ENCODE results near the gene GLRA2. TPM values are rescaled to one million over a fixed set of nuclear protein-coding genes. Genes with fewer than 3 reads are reported as not detected.

Gene GLRA2
- total and polyA plus RNA-seq, 2 of the 13 experiments (the other 11 are each of a cell fraction or from before 2014, with no cell fraction given), result not detected

DNA sequence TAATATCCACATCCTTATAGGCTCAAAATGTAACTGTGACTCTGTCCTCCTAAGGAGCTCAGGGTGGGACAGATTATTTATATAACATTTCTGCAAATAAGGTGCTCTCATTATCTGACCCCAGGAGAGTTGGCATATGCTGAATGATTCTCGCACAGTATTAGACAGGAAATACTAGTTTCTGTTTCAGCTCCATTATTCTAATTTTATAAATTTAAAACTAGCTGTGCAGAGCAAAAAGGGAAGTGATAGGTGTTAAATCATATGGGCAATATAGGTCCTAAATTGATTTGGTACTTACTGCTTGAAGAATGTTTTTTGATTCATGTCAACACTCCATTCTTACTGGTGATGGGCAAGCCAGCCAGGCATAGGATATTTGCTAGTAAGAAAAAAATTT, 141.5 kb downstream of the GLRA2 start (continued):
- TF ChIP-seq, protein P1, sequence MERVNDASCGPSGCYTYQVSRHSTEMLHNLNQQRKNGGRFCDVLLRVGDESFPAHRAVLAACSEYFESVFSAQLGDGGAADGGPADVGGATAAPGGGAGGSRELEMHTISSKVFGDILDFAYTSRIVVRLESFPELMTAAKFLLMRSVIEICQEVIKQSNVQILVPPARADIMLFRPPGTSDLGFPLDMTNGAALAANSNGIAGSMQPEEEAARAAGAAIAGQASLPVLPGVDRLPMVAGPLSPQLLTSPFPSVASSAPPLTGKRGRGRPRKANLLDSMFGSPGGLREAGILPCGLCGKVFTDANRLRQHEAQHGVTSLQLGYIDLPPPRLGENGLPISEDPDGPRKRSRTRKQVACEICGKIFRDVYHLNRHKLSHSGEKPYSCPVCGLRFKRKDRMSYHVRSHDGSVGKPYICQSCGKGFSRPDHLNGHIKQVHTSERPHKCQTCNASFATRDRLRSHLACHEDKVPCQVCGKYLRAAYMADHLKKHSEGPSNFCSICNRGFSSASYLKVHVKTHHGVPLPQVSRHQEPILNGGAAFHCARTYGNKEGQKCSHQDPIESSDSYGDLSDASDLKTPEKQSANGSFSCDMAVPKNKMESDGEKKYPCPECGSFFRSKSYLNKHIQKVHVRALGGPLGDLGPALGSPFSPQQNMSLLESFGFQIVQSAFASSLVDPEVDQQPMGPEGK (CRISPR knock-in tag; IDR thresholded peaks at IDR 0.05), result no peak
- TF ChIP-seq ADNP (CRISPR knock-in tag; IDR thresholded peaks at IDR 0.05), result no peak
- TF ChIP-seq CREB3 (CRISPR knock-in tag; IDR thresholded peaks at IDR 0.05), result no peak
- no peak for TF ChIP-seq ZXDC (CRISPR knock-in tag; IDR thresholded peaks at IDR 0.05)
- no peak for TF ChIP-seq ZFP36 (IDR thresholded peaks at IDR 0.05; ENCODE audit: borderline replicate concordance, low read depth, low read length, partially characterized antibody)
- no peak for TF ChIP-seq ZIK1 (CRISPR knock-in tag; IDR thresholded peaks at IDR 0.05; ENCODE audit: borderline replicate concordance, low read depth)

GRCh38 chrX:14672611-14673172, 143.4 kb downstream of the GLRA2 start:
- no peak overlapping the region for H2AFZ ChIP-seq (ENCODE audit: low read length)
- ChIA-PET POLR2A (no interaction called here), CTCF (ENCODE audit: low intra/inter-chr PET ratio, low total read pairs) (no interaction called here)
- no peaks in the 10 kb centered on the region for H3K36me3 ChIP-seq (replicated peaks in 1 of 2; ENCODE audit: control insufficient read depth in 1 of 2, insufficient read depth in 2 of 2, low read length in 2 of 2)
- no peak overlapping the region for H3K27ac ChIP-seq (ENCODE audit: extremely low read length, insufficient read depth, low read length)
- no peak overlapping the region for H3K9ac ChIP-seq (ENCODE audit: insufficient read depth, low read depth, low read length)
- H3K9me3 ChIP-seq (ENCODE audit: low read length), result no peaks in the 10 kb centered on the region
- H3K79me2 ChIP-seq (ENCODE audit: insufficient read depth, low read length), result no peaks in the 10 kb centered on the region
- no peak overlapping the region for H3K4me2 ChIP-seq (ENCODE audit: low read depth, low read length)
- in situ Hi-C loops (cut with HindIII; ENCODE audit: extremely low pct_ligation_motif_present, low pct_unique_long_range_greater_than_20kb) (no loop called here), intact Hi-C loops (cut with micrococcal nuclease; ENCODE audit: unreplicated experiment) (no loop called here)
- DNase-seq (ENCODE audit: low spot score) (no peak), ATAC-seq (no peak), FAIRE-seq (no peak)
- H4K20me1 ChIP-seq (ENCODE audit: insufficient read depth, low read length), result no peaks in the 10 kb centered on the region
- no peaks in the 10 kb centered on the region for H3K4me1 ChIP-seq (ENCODE audit: insufficient read depth, low read length)
- no peaks in the 10 kb centered on the region for H3K27me3 ChIP-seq (ENCODE audit: control insufficient read depth in 1 of 2, insufficient read depth in 2 of 2, low read length in 2 of 2)
- 67% methylated on average over 3 of the region's 5 CpGs for WGBS (ENCODE audit: low lambda C conversion rate)
- no peak overlapping the region for H3K4me3 ChIP-seq (replicated peaks in 1 of 3; ENCODE audit: insufficient read depth in 1 of 3, low read depth in 2 of 3, low read length in 3 of 3)
- BruUV-seq (replicated peaks), result no TSS peak
- no peak for TF ChIP-seq PHB2 (IDR thresholded peaks at IDR 0.05; ENCODE audit: partially characterized antibody)
- no peak for TF ChIP-seq PHF21A (CRISPR knock-in tag; IDR thresholded peaks at IDR 0.05)
- no peak for TF ChIP-seq DNMT1 (CRISPR knock-in tag; IDR thresholded peaks at IDR 0.05)
- TF ChIP-seq, protein P2, sequence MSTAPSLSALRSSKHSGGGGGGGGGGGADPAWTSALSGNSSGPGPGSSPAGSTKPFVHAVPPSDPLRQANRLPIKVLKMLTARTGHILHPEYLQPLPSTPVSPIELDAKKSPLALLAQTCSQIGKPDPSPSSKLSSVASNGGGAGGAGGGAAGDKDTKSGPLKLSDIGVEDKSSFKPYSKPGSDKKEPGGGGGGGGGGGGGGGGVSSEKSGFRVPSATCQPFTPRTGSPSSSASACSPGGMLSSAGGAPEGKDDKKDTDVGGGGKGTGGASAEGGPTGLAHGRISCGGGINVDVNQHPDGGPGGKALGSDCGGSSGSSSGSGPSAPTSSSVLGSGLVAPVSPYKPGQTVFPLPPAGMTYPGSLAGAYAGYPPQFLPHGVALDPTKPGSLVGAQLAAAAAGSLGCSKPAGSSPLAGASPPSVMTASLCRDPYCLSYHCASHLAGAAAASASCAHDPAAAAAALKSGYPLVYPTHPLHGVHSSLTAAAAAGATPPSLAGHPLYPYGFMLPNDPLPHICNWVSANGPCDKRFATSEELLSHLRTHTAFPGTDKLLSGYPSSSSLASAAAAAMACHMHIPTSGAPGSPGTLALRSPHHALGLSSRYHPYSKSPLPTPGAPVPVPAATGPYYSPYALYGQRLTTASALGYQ (CRISPR knock-in tag; IDR thresholded peaks at IDR 0.05), result no peak
- TF ChIP-seq, protein P3, sequence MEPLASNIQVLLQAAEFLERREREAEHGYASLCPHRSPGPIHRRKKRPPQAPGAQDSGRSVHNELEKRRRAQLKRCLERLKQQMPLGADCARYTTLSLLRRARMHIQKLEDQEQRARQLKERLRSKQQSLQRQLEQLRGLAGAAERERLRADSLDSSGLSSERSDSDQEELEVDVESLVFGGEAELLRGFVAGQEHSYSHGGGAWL (CRISPR knock-in tag; IDR thresholded peaks at IDR 0.05), result no peak
- no peak for TF ChIP-seq RAD51 (IDR thresholded peaks at IDR 0.05; ENCODE audit: borderline replicate concordance)
- no peak for TF ChIP-seq NFE2L2 (IDR thresholded peaks at IDR 0.05; ENCODE audit: low read length)
- no peak for TF ChIP-seq SRSF1 (optimal IDR thresholded peaks at IDR 0.05; ENCODE audit: low read depth, low read length)
- TF ChIP-seq ZNF607 (CRISPR knock-in tag; IDR thresholded peaks at IDR 0.05; ENCODE audit: borderline replicate concordance), result no peak
- TF ChIP-seq ZNF260 (CRISPR knock-in tag; IDR thresholded peaks at IDR 0.05; ENCODE audit: borderline replicate concordance, low read depth), result no peak
